ENCODE results near the gene HECW1.

Gene HECW1

DNA sequence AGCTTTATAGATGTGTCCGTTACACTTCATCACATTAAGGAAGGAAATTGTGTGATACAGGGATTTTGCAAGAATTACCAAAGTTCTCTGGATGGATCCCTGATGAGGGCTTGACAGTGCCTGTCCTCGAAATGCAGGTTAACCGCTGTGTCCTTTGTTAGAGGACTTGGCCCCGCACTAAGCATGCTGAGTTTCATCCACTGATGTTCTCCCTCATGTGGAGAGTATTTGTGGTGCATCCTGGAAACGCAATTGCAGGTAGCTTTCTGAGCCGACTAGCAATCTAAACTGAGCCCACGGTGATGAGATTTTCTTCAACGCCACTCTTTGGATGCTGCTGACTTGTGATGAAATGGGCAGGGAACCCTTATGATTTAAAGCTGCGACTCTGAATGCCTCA lies 398.6 kb downstream of the HECW1 start:
- no peaks in the 10 kb centered on the region for H3K36me3 ChIP-seq (ENCODE audit: control insufficient read depth in 2 of 2, insufficient read depth in 1 of 2, low read length in 2 of 2)
- no peak overlapping the region for H3K4me3 ChIP-seq (ENCODE audit: low read depth, low read length)
- no peak for TF ChIP-seq ZNF670 (tag by site-specific recombination; IDR thresholded peaks at IDR 0.05; ENCODE audit: low read depth)
- TF ChIP-seq, protein P1, sequence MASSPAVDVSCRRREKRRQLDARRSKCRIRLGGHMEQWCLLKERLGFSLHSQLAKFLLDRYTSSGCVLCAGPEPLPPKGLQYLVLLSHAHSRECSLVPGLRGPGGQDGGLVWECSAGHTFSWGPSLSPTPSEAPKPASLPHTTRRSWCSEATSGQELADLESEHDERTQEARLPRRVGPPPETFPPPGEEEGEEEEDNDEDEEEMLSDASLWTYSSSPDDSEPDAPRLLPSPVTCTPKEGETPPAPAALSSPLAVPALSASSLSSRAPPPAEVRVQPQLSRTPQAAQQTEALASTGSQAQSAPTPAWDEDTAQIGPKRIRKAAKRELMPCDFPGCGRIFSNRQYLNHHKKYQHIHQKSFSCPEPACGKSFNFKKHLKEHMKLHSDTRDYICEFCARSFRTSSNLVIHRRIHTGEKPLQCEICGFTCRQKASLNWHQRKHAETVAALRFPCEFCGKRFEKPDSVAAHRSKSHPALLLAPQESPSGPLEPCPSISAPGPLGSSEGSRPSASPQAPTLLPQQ (tag by site-specific recombination; IDR thresholded peaks at IDR 0.05) = no peak
- TF ChIP-seq ZNF629 (tag by site-specific recombination; IDR thresholded peaks at IDR 0.05) = no peak
- TF ChIP-seq, protein P2, sequence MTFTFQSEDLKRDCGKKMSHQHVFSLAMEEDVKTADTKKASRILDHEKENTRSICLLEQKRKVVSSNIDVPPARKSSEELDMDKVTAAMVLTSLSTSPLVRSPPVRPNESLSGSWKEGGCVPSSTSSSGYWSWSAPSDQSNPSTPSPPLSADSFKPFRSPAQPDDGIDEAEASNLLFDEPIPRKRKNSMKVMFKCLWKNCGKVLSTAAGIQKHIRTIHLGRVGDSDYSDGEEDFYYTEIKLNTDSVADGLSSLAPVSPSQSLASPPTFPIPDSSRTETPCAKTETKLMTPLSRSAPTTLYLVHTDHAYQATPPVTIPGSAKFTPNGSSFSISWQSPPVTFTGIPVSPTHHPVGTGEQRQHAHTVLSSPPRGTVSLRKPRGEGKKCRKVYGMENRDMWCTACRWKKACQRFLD (tag by site-specific recombination; IDR thresholded peaks at IDR 0.05) = no peak
- no peak for TF ChIP-seq SETDB1 (IDR thresholded peaks at IDR 0.05; ENCODE audit: insufficient read length, low read length)
- TF ChIP-seq ZNF423 (tag by site-specific recombination; IDR thresholded peaks at IDR 0.05) = no peak
- no peak for TF ChIP-seq MYNN (tag by site-specific recombination; IDR thresholded peaks at IDR 0.05; ENCODE audit: borderline replicate concordance)
- no peak overlapping the region for H3K27ac ChIP-seq (ENCODE audit: extremely low read depth, low read depth, low read length)
- ChIA-PET POLR2A (interaction anchor here (0.6 to 0.9 kb wide), 2 partner anchors 72 to 218 kb away, joined by 3 read pairs; partner anchors contain the start of genes COA1 and STK17A), CTCF (interaction anchor here (1.1 kb wide), 1 partner anchor 72 kb away, joined by 4 read pairs; the partner anchor contains the start of gene STK17A)
- no peaks in the 10 kb centered on the region for H3K9me3 ChIP-seq (ENCODE audit: control insufficient read depth, insufficient read depth, low read depth, low read length)
- H3K4me1 ChIP-seq (ENCODE audit: control insufficient read depth, insufficient read depth, low read length) = no peaks in the 10 kb centered on the region

DNA sequence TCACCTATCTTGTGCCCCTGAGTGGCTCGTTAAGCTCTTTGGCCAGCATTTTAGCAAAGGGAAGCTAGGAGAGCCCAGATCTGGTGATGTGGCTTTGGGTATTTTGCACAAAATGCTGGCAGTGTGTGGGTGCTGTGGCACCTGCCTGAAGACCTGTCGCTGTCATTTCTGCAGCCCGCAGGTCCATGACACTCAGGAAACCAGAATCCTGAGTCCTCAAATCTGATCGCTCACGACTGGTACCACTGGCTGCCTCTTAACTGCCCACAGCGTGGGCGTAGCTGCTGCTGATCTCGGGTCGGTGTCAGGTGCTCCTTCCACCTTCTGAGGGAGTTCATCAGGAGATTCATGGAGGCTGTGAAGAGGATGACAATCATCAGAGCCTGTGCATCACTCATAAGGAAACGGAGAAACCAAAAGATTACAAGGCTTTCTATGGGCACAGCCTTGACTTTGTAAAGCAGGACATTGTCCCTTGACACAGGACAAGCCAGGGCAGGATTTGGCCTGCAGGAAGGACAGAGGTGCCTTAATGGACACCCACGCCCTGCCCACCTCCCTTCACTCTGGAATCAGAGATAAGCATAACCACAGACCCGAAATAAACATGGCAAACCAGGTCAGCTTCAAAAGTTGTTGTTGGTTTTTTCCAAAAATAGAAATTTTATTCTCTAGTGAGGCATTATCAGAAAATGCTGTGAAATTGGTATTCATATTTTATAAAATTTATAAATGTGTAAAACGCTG lies 399.5 kb downstream of the HECW1 start:
- no peaks in the 10 kb centered on the region for H3K4me1 ChIP-seq (ENCODE audit: control insufficient read depth, insufficient read depth, low read length)
- ChIA-PET POLR2A (interaction anchor here (0.9 kb wide), 1 partner anchor 71 kb away, joined by 3 read pairs; the partner anchor contains the start of gene STK17A), CTCF (interaction anchor here (1.1 kb wide), 1 partner anchor 71 kb away, joined by 4 read pairs; the partner anchor contains the start of gene STK17A)

More for the DNA sequence above, 399.5 kb downstream of the HECW1 start:
- Histone ChIP-seq H3K4me3 (ENCODE audit: low read depth, low read length) (no peak overlapping the region), H3K36me3 (ENCODE audit: control insufficient read depth in 2 of 2, insufficient read depth in 1 of 2, low read length in 2 of 2) (no peaks in the 10 kb centered on the region), H3K27ac (ENCODE audit: extremely low read depth, low read depth, low read length) (no peak overlapping the region), H3K9me3 (ENCODE audit: control insufficient read depth, insufficient read depth, low read depth, low read length) (no peaks in the 10 kb centered on the region)
- TF ChIP-seq SCRT1 (tag by site-specific recombination; IDR thresholded peaks at IDR 0.05; ENCODE audit: borderline replicate concordance) (0 out of 2 replicates have a peak, but pooled peaks have one; percentile 30), EGR2 (tag by site-specific recombination; IDR thresholded peaks at IDR 0.05; ENCODE audit: low read depth) (peak; percentile 71), SCRT2 (tag by site-specific recombination; IDR thresholded peaks at IDR 0.05) (peak; percentile 37; the same call in 1 of the 2 replicates), KLF16 (tag by site-specific recombination; IDR thresholded peaks at IDR 0.05) (no peak), ZFHX2 (tag by site-specific recombination; conservative IDR thresholded peaks at IDR 0.05) (peak; percentile 65), ZBTB17 (tag by site-specific recombination; IDR thresholded peaks at IDR 0.05) (0 out of 2 replicates have a peak, but pooled peaks have one; percentile 20), ZNF621 (tag by site-specific recombination; IDR thresholded peaks at IDR 0.05) (no peak), ZNF677 (tag by site-specific recombination; IDR thresholded peaks at IDR 0.05) (no peak), KLF8 (tag by site-specific recombination; IDR thresholded peaks at IDR 0.05) (no peak), ZNF266 (tag by site-specific recombination; IDR thresholded peaks at IDR 0.05; ENCODE audit: low read depth) (no peak)
- TF ChIP-seq, protein P3, sequence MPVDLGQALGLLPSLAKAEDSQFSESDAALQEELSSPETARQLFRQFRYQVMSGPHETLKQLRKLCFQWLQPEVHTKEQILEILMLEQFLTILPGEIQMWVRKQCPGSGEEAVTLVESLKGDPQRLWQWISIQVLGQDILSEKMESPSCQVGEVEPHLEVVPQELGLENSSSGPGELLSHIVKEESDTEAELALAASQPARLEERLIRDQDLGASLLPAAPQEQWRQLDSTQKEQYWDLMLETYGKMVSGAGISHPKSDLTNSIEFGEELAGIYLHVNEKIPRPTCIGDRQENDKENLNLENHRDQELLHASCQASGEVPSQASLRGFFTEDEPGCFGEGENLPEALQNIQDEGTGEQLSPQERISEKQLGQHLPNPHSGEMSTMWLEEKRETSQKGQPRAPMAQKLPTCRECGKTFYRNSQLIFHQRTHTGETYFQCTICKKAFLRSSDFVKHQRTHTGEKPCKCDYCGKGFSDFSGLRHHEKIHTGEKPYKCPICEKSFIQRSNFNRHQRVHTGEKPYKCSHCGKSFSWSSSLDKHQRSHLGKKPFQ (tag by site-specific recombination; IDR thresholded peaks at IDR 0.05) = no peak
- TF ChIP-seq, protein P4, sequence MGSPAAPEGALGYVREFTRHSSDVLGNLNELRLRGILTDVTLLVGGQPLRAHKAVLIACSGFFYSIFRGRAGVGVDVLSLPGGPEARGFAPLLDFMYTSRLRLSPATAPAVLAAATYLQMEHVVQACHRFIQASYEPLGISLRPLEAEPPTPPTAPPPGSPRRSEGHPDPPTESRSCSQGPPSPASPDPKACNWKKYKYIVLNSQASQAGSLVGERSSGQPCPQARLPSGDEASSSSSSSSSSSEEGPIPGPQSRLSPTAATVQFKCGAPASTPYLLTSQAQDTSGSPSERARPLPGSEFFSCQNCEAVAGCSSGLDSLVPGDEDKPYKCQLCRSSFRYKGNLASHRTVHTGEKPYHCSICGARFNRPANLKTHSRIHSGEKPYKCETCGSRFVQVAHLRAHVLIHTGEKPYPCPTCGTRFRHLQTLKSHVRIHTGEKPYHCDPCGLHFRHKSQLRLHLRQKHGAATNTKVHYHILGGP (tag by site-specific recombination; IDR thresholded peaks at IDR 0.05) = no peak
- TF ChIP-seq, protein P5, sequence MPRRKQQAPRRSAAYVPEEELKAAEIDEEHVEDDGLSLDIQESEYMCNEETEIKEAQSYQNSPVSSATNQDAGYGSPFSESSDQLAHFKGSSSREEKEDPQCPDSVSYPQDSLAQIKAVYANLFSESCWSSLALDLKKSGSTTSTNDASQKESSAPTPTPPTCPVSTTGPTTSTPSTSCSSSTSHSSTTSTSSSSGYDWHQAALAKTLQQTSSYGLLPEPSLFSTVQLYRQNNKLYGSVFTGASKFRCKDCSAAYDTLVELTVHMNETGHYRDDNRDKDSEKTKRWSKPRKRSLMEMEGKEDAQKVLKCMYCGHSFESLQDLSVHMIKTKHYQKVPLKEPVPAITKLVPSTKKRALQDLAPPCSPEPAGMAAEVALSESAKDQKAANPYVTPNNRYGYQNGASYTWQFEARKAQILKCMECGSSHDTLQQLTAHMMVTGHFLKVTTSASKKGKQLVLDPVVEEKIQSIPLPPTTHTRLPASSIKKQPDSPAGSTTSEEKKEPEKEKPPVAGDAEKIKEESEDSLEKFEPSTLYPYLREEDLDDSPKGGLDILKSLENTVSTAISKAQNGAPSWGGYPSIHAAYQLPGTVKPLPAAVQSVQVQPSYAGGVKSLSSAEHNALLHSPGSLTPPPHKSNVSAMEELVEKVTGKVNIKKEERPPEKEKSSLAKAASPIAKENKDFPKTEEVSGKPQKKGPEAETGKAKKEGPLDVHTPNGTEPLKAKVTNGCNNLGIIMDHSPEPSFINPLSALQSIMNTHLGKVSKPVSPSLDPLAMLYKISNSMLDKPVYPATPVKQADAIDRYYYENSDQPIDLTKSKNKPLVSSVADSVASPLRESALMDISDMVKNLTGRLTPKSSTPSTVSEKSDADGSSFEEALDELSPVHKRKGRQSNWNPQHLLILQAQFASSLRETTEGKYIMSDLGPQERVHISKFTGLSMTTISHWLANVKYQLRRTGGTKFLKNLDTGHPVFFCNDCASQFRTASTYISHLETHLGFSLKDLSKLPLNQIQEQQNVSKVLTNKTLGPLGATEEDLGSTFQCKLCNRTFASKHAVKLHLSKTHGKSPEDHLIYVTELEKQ (tag by site-specific recombination; IDR thresholded peaks at IDR 0.05; ENCODE audit: borderline replicate concordance) = no peak
- TF ChIP-seq, protein P6, sequence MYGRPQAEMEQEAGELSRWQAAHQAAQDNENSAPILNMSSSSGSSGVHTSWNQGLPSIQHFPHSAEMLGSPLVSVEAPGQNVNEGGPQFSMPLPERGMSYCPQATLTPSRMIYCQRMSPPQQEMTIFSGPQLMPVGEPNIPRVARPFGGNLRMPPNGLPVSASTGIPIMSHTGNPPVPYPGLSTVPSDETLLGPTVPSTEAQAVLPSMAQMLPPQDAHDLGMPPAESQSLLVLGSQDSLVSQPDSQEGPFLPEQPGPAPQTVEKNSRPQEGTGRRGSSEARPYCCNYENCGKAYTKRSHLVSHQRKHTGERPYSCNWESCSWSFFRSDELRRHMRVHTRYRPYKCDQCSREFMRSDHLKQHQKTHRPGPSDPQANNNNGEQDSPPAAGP (tag by site-specific recombination; IDR thresholded peaks at IDR 0.05) = no peak
